OCI-LY1 (cell line): ENCODE measurements around the gene PDF.

Experiments used
- EZH2 ChIP-seq: fragments of 200-600 bp; sonication (generic), shearing (Covaris generic); IDR thresholded peaks from 2 replicates; pipeline ENCODE4 v1.8.0; 2017; ENCODE audit warnings: borderline replicate concordance, mixed run types, mild to moderate bottlenecking, antibody characterized with exemption, low read length, moderate library complexity, mixed read lengths
- TF ChIP-seq, protein P1 (sequence below): fragments of 200-600 bp; sonication (generic), shearing (Covaris generic); IDR thresholded peaks from 2 replicates; pipeline ENCODE4 v1.5.1; 2017; ENCODE audit warnings: mild to moderate bottlenecking, antibody characterized with exemption, low read length, moderate library complexity, mixed read lengths

DNA sequence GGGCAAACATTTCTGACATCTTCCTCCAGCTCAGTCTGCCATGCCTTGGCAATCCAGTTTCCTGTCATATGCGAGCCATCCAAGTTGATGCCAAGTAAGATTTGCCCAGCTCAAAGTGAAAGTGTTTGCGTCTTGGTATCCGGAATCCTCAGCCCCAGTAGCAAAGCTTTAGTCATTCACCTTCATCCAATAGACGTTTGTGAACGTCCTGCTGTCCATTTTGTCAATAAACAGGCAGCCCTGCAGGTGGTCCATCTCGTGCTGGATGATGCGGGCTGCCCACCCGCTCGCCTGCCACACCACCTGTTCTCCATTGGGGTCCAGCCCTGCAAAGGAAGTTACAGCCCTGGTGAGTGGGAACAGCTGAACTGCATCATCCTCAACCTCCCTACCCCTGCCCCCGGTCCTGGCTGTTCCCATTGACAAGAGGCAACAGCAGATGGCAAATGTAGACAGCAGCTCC is 1.5 kb downstream of the PDF start:
- TF ChIP-seq, protein P1, sequence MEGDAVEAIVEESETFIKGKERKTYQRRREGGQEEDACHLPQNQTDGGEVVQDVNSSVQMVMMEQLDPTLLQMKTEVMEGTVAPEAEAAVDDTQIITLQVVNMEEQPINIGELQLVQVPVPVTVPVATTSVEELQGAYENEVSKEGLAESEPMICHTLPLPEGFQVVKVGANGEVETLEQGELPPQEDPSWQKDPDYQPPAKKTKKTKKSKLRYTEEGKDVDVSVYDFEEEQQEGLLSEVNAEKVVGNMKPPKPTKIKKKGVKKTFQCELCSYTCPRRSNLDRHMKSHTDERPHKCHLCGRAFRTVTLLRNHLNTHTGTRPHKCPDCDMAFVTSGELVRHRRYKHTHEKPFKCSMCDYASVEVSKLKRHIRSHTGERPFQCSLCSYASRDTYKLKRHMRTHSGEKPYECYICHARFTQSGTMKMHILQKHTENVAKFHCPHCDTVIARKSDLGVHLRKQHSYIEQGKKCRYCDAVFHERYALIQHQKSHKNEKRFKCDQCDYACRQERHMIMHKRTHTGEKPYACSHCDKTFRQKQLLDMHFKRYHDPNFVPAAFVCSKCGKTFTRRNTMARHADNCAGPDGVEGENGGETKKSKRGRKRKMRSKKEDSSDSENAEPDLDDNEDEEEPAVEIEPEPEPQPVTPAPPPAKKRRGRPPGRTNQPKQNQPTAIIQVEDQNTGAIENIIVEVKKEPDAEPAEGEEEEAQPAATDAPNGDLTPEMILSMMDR, result no peak
- TF ChIP-seq EZH2, result no peak
